Nephron (organoid): ENCODE measurements around the gene LRBA.
"Not testable (repeated sequence)": the region's sequence is repeated elsewhere in the genome, so short reads cannot be mapped to it uniquely, and the experiment has no call there.

ENCODE experiments used
- H3K27ac Mint-ChIP-seq, 3 experiments: 2 replicates each; pipeline ENCODE4 v1.8.0; 2020; ENCODE audit warnings: mixed read lengths in 3 of 3, mild to moderate bottlenecking in 2 of 3, moderate library complexity in 1 of 3
- H3K27me3 Mint-ChIP-seq: 2 replicates; pipeline ENCODE4 v1.8.0; 2021; ENCODE audit warnings: low read depth, mild to moderate bottlenecking, moderate library complexity, mixed read lengths
- H3K36me3 Mint-ChIP-seq: 2 replicates; pipeline ENCODE4 v1.8.0; 2020; ENCODE audit warnings: low read depth, mixed read lengths
- H3K4me1 Mint-ChIP-seq: 2 replicates; pipeline ENCODE4 v1.8.0; 2020; ENCODE audit warnings: mixed read lengths
- H3K4me3 Mint-ChIP-seq, 3 experiments: 2 replicates each; pipeline ENCODE4 v1.8.0; 2020; ENCODE audit warnings: mild to moderate bottlenecking in 3 of 3, mixed read lengths in 3 of 3, moderate library complexity in 2 of 3
- H3K9me3 Mint-ChIP-seq: 2 replicates; pipeline ENCODE4 v1.8.0; 2020; ENCODE audit warnings: mixed read lengths
- TF ChIP-seq, protein P1 (sequence below), 3 experiments: fragments of 200-600 bp; sonication (generic); IDR thresholded peaks; one replicate each; pipeline ENCODE4 v1.5.0; 2021; ENCODE audit warnings: antibody characterized with exemption in 3 of 3; ENCODE audit not compliant: unreplicated experiment in 3 of 3

LRBA gene

DNA sequence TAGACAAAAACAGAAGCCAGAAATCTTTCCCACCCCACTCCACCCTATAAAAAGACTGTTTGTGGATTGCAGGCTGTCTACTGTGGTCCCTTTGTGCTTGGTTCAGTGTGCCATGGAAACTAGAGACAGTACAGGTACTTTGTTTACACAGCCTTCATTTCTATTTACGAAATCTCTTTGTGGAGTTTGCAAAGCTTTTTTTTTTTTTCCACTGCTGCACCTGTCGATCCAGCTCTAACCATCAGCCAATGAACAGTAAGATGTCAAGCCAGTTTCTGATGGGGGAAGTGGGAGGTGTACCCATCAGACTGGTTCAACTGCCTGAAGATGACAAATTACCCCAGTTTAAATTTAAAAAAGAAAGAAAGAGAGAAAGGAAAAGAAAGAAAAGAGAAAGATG lies 20.2 kb upstream of the LRBA start:
- H3K9me3 Mint-ChIP-seq: no peaks in the 10 kb centered on the region
- TF ChIP-seq, protein P1, sequence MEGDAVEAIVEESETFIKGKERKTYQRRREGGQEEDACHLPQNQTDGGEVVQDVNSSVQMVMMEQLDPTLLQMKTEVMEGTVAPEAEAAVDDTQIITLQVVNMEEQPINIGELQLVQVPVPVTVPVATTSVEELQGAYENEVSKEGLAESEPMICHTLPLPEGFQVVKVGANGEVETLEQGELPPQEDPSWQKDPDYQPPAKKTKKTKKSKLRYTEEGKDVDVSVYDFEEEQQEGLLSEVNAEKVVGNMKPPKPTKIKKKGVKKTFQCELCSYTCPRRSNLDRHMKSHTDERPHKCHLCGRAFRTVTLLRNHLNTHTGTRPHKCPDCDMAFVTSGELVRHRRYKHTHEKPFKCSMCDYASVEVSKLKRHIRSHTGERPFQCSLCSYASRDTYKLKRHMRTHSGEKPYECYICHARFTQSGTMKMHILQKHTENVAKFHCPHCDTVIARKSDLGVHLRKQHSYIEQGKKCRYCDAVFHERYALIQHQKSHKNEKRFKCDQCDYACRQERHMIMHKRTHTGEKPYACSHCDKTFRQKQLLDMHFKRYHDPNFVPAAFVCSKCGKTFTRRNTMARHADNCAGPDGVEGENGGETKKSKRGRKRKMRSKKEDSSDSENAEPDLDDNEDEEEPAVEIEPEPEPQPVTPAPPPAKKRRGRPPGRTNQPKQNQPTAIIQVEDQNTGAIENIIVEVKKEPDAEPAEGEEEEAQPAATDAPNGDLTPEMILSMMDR (IDR thresholded peaks at IDR 0.05; ENCODE audit: unreplicated experiment in 3 of 3): no peak
- H3K4me1 Mint-ChIP-seq: no peaks in the 10 kb centered on the region
- H3K4me3 Mint-ChIP-seq: no peak overlapping the region
- H3K27me3 Mint-ChIP-seq: no peaks in the 10 kb centered on the region
- H3K27ac Mint-ChIP-seq: no peak overlapping the region
- H3K36me3 Mint-ChIP-seq: no peaks in the 10 kb centered on the region

DNA sequence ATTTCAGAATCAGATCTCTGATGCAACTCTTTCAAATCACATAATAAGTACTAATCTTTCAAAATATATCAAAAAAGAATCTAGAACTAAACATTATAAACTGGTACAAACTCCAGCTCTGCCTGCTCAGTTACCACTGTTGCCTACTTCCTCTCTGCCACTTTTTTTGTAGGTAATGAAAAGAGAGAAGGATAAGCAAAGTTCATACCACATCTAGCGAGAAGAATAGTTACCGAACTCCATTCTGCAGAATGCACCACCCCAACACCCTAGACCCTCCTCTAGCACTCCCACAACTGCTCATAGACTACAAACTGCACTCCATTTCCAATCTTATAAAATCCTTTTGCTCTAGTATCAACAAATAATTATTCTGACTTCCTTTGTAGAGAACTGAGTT lies 19.7 kb upstream of the LRBA start:
- no peaks in the 10 kb centered on the region for H3K27me3 Mint-ChIP-seq
- TF ChIP-seq, protein P1 (IDR thresholded peaks at IDR 0.05; ENCODE audit: unreplicated experiment in 3 of 3): no peak
- no peaks in the 10 kb centered on the region for H3K36me3 Mint-ChIP-seq
- no peak overlapping the region for H3K27ac Mint-ChIP-seq
- H3K9me3 Mint-ChIP-seq: no peaks in the 10 kb centered on the region
- H3K4me3 Mint-ChIP-seq: no peak overlapping the region
- no peaks in the 10 kb centered on the region for H3K4me1 Mint-ChIP-seq

DNA sequence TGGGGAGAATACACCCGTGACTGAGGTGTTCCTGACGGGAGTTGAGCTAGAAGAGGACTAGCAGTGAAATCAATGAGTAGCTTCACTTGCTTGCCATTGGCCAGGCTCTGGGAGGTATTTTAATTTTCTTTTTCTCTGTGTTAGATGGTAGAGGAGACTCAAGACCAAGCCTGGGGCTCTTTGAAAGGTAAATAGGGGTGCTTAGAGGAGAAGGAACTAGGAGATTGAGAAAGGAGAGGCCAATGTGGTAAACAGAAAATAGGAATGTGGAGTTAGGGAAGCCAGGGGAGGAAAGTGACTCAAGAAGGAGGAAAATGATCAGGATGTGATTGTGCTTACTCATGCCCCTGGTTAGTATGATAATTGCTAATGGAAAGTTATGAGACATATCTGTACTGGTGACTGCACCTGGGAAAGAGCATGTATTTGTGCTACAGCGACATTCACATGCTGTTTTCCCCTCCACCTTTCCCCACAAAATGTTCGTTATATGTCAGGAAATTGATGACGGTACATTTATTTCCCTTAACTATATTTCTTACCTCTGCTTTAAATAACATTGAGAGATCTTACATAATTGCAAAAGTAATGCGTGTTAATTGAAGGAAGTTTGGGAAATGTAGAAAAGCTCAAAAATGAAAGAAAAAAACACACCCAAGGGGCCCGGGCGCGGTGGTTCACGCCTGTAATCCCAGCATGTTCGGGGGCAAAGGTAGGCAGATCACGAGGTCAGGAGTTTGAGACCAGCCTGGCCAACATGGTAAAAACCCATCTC lies 16.9 kb upstream of the LRBA start:
- TF ChIP-seq, protein P1 (IDR thresholded peaks at IDR 0.05; ENCODE audit: unreplicated experiment in 3 of 3): no peak

DNA sequence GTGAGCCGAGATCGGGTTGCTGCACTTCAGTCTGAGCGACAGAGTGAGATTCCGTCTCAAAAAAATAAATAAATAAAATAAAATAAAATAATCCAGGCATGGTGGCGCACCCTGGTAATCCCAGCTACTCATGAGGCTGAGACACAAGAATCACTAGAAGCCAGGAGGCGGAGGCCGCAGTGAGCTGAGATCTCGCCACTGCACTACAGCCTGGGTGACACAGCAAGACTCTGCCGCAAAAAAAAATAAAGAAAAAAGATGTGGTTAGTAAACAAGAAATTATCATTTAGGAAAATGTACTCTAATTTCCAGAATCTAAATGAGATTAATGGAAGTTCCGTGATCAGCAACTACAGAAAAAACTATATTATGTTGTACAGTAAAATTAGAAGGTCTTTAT lies 14.5 kb upstream of the LRBA start:
- Mint-ChIP-seq H3K27ac (no peak overlapping the region), H3K36me3 (no peaks in the 10 kb centered on the region), H3K4me3 (no peak overlapping the region), H3K27me3 (no peaks in the 10 kb centered on the region), H3K9me3 (no peaks in the 10 kb centered on the region), H3K4me1 (no peaks in the 10 kb centered on the region)
- TF ChIP-seq, protein P1 (IDR thresholded peaks at IDR 0.05; ENCODE audit: unreplicated experiment in 3 of 3): no peak

More for the DNA sequence above, 16.9 kb upstream of the LRBA start:
- H3K4me1 Mint-ChIP-seq: no peaks in the 10 kb centered on the region
- no peaks in the 10 kb centered on the region for H3K9me3 Mint-ChIP-seq
- H3K36me3 Mint-ChIP-seq: no peaks in the 10 kb centered on the region
- no peak overlapping the region for H3K4me3 Mint-ChIP-seq
- H3K27me3 Mint-ChIP-seq: no peaks in the 10 kb centered on the region
- no peak overlapping the region for H3K27ac Mint-ChIP-seq

DNA sequence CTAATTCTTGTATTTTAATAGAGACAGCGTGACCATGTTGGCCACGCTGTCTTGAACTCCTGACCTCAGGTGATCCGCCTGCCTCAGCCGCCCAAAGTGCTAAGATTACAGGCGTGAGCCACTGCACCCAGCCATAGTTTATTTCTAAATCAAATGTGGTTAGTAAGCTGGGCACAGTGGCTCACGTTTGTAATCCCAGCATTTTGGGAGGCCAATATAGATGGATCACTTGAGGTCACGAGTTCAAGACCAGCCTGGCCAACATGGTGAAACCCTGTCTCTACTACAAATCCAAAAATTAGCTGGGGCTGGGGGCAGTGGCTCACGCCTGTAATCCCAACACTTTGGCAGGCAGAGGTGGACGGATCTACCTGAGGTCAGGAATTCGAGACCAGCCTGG lies 13.9 kb upstream of the LRBA start:
- not testable (repeated sequence) for H3K4me1 Mint-ChIP-seq, H3K36me3 Mint-ChIP-seq, H3K4me3 Mint-ChIP-seq, H3K9me3 Mint-ChIP-seq, H3K27me3 Mint-ChIP-seq, H3K27ac Mint-ChIP-seq

DNA sequence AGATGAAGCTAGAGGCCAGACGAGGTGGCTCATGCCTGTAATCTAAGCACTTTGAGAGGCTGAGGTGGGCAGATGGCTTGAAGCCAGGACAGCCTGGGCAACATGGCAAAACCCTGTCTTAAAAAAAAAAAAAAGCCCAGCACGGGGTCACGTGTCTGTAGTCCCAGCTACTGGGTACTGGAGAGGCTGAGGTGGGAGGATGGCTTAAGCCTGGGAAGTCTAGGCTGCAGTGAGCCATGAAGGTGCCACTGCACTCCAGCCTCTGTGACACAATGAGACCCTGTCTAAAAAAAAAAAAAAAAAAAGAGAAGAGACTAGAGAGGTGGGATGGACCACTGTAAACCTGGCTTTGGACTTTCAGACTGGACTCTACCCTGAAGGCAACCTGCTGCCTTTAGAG lies 10.7 kb upstream of the LRBA start:
- no peaks in the 10 kb centered on the region for H3K9me3 Mint-ChIP-seq

More for the DNA sequence above, 10.7 kb upstream of the LRBA start:
- peaks cover 4% of the 10 kb centered on the region for H3K27me3 Mint-ChIP-seq
- H3K4me1 Mint-ChIP-seq: no peaks in the 10 kb centered on the region
- H3K27ac Mint-ChIP-seq: no peak overlapping the region
- TF ChIP-seq, protein P1 (IDR thresholded peaks at IDR 0.05; ENCODE audit: unreplicated experiment in 3 of 3): no peak
- no peak overlapping the region for H3K4me3 Mint-ChIP-seq
- H3K36me3 Mint-ChIP-seq: no peaks in the 10 kb centered on the region
